ENCODE measurements around the gene GOLGA6L7.

- TF ChIP-seq CTCF (IDR thresholded peaks at IDR 0.05) = no peak
- TF ChIP-seq POLR2A (IDR thresholded peaks at IDR 0.05; ENCODE audit: low read depth) = no peak
- TF ChIP-seq POLR2AphosphoS5 (IDR thresholded peaks at IDR 0.05) = no peak
- no peak for TF ChIP-seq EP300 (IDR thresholded peaks at IDR 0.05)
These were observed 32.7 kb upstream of the GOLGA6L7 start for GRCh38 chr15:28881170-28881569.

Data from esophagus muscularis mucosa (tissue), 4 donors.